Measurements from ENCODE around the gene NINJ2.
A peak's percentile ranks its signal among the peaks of the same experiment; 100 is the strongest.
"Not testable (repeated sequence)": the region's sequence is repeated elsewhere in the genome, so short reads cannot be mapped to it uniquely, and the experiment has no call there.

Gene NINJ2

GRCh38 chr12:644303-644639, 19.0 kb downstream of the NINJ2 start:
- TF ChIP-seq CTCF (IDR thresholded peaks at IDR 0.05; ENCODE audit: low read depth, low read length), result no peak

GRCh38 chr12:643475-644302, 19.6 kb downstream of the NINJ2 start:
- DNase-seq (ENCODE audit: extremely low read depth, low read depth), result no peak
- TF ChIP-seq CTCF (IDR thresholded peaks at IDR 0.05; ENCODE audit: low read depth, low read length), result no peak

More at GRCh38 chr12:644303-644639, 19.0 kb downstream of the NINJ2 start:
- no peak for DNase-seq (ENCODE audit: extremely low read depth, low read depth)

- DNase-seq (ENCODE audit: extremely low read depth, low read depth), result peak; percentile 19
- TF ChIP-seq CTCF (IDR thresholded peaks at IDR 0.05; ENCODE audit: low read depth, low read length), result peak; percentile 27
These were observed 20.4 kb downstream of the NINJ2 start for GRCh38 chr12:642633-643474.

DNA sequence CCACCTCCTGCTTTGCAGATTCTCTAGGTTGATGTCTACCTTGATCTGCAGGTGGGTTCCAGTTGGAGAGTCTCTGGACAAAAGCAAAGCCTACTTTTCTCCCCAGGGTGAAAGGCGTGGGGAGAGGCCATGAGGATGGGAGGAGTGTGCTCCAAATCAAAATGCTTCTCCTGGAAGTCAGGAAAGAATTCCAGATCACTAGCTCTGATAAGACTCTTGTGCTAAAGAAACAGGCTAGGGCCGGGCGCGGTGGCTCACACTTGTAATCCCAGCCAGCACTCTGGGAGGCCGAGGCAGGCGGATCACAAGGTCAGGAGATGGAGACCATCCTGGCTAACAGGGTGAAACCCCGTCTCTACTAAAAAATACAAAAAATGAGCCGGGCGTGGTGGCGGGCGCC, 21.9 kb downstream of the NINJ2 start:
- not testable (repeated sequence) for DNase-seq (ENCODE audit: extremely low read depth, low read depth)

DNA sequence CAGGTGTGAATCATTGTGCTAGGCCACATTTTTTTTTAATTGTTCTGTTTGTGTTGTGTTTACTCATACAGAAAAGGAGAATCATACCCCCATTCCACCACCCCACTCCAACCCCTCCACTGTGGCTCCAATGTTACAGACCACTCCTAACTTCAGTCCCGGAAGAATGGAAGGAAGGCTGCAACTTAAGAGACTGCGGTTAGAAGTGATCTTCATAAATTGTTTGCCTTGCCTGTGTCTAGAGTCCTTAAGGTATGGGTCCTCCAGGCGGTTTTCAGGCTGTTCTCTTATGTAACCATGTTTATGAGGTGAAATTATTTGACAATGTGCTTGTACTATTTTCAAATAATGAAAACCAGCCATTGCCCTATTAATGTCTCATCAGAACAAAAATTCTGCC, 22.5 kb downstream of the NINJ2 start:
- DNase-seq (ENCODE audit: extremely low read depth, low read depth), result no peak
- no peak for TF ChIP-seq CTCF (IDR thresholded peaks at IDR 0.05; ENCODE audit: low read depth, low read length)

DNA sequence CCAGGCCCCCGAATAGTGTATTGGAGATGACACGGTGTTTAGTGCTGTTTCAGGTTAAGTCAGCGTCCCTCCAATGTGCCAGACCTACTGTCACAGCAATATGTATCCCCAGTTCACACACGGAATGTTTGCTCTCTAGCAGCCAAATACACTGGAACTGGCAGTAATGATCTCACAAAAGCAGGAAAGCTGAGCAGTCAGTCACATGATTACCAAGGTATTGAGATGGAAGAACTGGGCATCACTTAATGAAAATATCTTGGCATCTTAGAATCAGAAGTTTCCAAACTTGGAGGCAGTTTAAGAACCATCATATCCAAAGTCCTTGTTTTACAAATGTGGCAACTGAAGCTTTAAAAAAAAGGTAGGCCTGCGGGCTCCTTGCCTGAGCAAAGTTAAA, 23.3 kb downstream of the NINJ2 start:
- no peak for DNase-seq (ENCODE audit: extremely low read depth, low read depth)
- no peak for TF ChIP-seq CTCF (IDR thresholded peaks at IDR 0.05; ENCODE audit: low read depth, low read length)

GRCh38 chr12:639566-639965, 23.7 kb downstream of the NINJ2 start:
- no peak for DNase-seq (ENCODE audit: extremely low read depth, low read depth)
- TF ChIP-seq CTCF (IDR thresholded peaks at IDR 0.05; ENCODE audit: low read depth, low read length), result no peak

Data from AG09319 (cell line).